ENCODE results near the gene GKN1. TPM values are rescaled to one million over a fixed set of nuclear protein-coding genes. Genes with fewer than 3 reads are reported as not detected.

The GKN1 gene
- total and polyA plus RNA-seq, 2 of the 8 experiments (the other 6 are each of a cell fraction or from before 2014, with no cell fraction given) = not detected

DNA sequence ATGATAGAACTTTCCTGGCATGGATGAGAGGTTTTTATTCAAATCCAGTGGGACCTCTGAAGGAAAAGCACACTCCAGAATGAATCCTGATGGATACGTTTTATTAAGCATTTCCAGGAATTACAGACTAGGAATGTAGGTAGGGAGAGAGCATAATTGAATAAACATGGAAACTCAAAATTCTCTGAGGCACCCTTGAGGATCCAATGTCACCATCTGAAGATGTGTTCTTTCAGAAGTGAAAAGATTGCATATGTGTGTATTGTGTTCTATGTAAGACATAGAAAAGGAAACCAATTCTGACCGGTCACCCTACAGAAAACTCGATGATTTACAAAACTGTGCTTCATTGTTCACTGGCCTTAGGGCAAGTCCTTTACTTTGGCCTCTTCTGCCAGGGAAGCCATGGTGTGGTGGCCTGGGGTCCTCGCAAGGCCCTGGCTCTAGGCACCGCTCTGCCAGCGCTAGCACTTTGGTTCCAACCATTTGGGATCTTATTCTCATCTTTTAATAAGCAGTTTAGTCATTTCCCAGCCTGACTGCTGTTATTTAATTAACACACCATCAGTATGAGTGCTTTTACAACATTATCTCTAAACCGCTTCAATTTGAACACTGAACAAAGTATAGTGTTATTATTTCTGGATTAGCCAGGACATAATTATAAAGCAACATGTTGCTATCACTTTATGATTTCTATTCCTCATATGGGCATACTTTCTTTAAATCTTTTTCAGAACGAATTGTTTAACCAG, 4.5 kb upstream of the GKN1 start:
- Histone ChIP-seq H3K14ac (ENCODE audit: insufficient read length) (no peak overlapping the region), H4K20me1 (replicated peaks in 1 of 2; ENCODE audit: control insufficient read depth in 1 of 2, insufficient read depth in 2 of 2, low read length in 2 of 2) (no peaks in the 10 kb centered on the region), H3K79me2 (ENCODE audit: control insufficient read depth in 1 of 2, insufficient read depth in 2 of 2, low read length in 2 of 2) (no peaks in the 10 kb centered on the region), H2AFZ (ENCODE audit: low read length) (no peak overlapping the region), H3K23ac (ENCODE audit: insufficient read length) (no peak overlapping the region), H2BK5ac (ENCODE audit: low read depth, low read length) (no peak overlapping the region), H2BK12ac (ENCODE audit: low read depth, low read length) (no peak overlapping the region), H3K4me1 (replicated peaks in 1 of 4; ENCODE audit: control insufficient read depth in 3 of 4, insufficient read depth in 4 of 4, low read length in 3 of 4) (no peaks in the 10 kb centered on the region), H3K4ac (replicated peaks; ENCODE audit: insufficient read length, low read depth, low read length) (no peak overlapping the region), H4K91ac (replicated peaks; ENCODE audit: insufficient read length, low read length) (no peak overlapping the region), H2BK15ac (ENCODE audit: low read length) (no peak overlapping the region), H3K9ac (replicated peaks in 1 of 4; ENCODE audit: extremely low read depth in 1 of 4, low read depth in 3 of 4, low read length in 3 of 4) (no peak overlapping the region), H2BK120ac (replicated peaks; ENCODE audit: low read depth, low read length) (no peak overlapping the region), H2AK5ac (ENCODE audit: low read depth, low read length) (no peak overlapping the region), H4K8ac (ENCODE audit: extremely low read depth, insufficient read depth, low read length) (no peak overlapping the region), H3K27ac (ENCODE audit: low read depth, low read length) (no peak overlapping the region), H4K5ac (ENCODE audit: insufficient read length, low read depth, low read length) (no peak overlapping the region), H3K36me3 (ENCODE audit: control insufficient read depth in 2 of 4, insufficient read depth in 4 of 4, low read length in 3 of 4) (no peaks in the 10 kb centered on the region), H3K4me2 (ENCODE audit: insufficient read depth in 1 of 2, low read depth in 2 of 2, low read length in 2 of 2) (no peak overlapping the region), H3K9me3 (ENCODE audit: insufficient read depth in 2 of 2, low read depth in 1 of 2, low read length in 1 of 2) (no peaks in the 10 kb centered on the region), H2BK20ac (ENCODE audit: low read length) (no peak overlapping the region), H3K56ac (replicated peaks; ENCODE audit: insufficient read length, low read depth, low read length) (no peak overlapping the region), H3K23me2 (ENCODE audit: low read depth, low read length) (no peaks in the 10 kb centered on the region), H3K79me1 (ENCODE audit: low read depth, low read length) (no peaks in the 10 kb centered on the region), H3K4me3 (ENCODE audit: extremely low read depth in 1 of 4, insufficient read depth in 2 of 4, low read depth in 3 of 4, low read length in 4 of 4) (no peak overlapping the region), H3K18ac (ENCODE audit: extremely low read depth, low read length) (no peak overlapping the region), H3K27me3 (replicated peaks in 1 of 4; ENCODE audit: control insufficient read depth in 3 of 4, extremely low read depth in 1 of 4, insufficient read depth in 3 of 4, low read length in 3 of 4) (no peaks in the 10 kb centered on the region)
- 85% methylated on average over 8 of the region's 8 CpGs; no CpG with 5 or more reads in 1 of the 2 experiments for WGBS, 2 experiments (ENCODE audit: extremely low coverage in 1 of 2, insufficient coverage in 1 of 2, insufficient read length in 1 of 2, insufficient replicate concordance in 2 of 2, low coverage in 1 of 2, low lambda C conversion rate in 2 of 2, missing lambda C conversion rate in 1 of 2)
- ChIA-PET POLR2A (ENCODE audit: partially characterized antibody) (no interaction called here), CTCF (ENCODE audit: partially characterized antibody) (no interaction called here)
- no peak for DNase-seq (ENCODE audit: low read depth in 1 of 2, low spot score in 2 of 2)
- no peak for FAIRE-seq
- TF ChIP-seq SP1 (IDR thresholded peaks at IDR 0.05; ENCODE audit: low read depth, low read length) = no peak
- no peak for TF ChIP-seq BCL11A (IDR thresholded peaks at IDR 0.05; ENCODE audit: low read depth in 2 of 2, low read length in 2 of 2)
- TF ChIP-seq NRF1 (IDR thresholded peaks at IDR 0.05; ENCODE audit: low read depth, low read length) = no peak
- no peak for TF ChIP-seq RBBP5 (IDR thresholded peaks at IDR 0.05; ENCODE audit: borderline replicate concordance, low read depth, low read length)
- no peak for TF ChIP-seq CHD2 (IDR thresholded peaks at IDR 0.05; ENCODE audit: low read length)
- TF ChIP-seq KDM5A (IDR thresholded peaks at IDR 0.05; ENCODE audit: low read length) = no peak
- no peak for TF ChIP-seq CTBP2 (IDR thresholded peaks at IDR 0.05; ENCODE audit: borderline replicate concordance, insufficient read depth, insufficient read length, low read length)
- no peak for TF ChIP-seq JUN (IDR thresholded peaks at IDR 0.05; ENCODE audit: low read depth, low read length)
- TF ChIP-seq CHD1 (IDR thresholded peaks at IDR 0.05; ENCODE audit: low read depth, low read length) = no peak
- TF ChIP-seq POLR2A (IDR thresholded peaks at IDR 0.05; ENCODE audit: control extremely low read depth in 1 of 2, low read depth in 2 of 2, low read length in 2 of 2) = no peak
